ENCODE data around the gene HS6ST3.

The HS6ST3 gene

DNA sequence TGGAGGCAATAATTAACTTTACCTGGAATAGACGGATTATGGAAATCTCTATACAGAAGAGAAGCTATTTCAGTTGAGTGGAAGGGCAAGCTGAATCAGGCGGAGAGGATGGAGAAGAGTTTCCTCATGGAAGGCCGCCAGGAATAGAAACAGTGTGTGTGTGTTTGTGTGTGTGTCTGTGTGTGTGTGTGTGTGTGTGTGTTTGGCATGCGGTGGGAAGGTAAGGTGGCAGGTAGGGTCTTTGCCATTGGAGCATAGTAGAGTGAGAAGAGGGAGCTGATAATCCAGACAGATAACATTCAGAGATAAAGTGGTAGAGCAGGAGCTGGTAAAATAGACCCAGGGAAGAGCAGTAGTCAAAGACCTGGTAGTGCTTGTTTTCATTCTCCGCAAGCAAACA, 9.2 kb upstream of the HS6ST3 start:
- CTCF ChIA-PET: interaction anchor here (8.2 kb wide), 1 partner anchor 61 kb away, joined by 33 read pairs; no protein-coding TSS in a partner anchor
- TF ChIP-seq, protein P1, sequence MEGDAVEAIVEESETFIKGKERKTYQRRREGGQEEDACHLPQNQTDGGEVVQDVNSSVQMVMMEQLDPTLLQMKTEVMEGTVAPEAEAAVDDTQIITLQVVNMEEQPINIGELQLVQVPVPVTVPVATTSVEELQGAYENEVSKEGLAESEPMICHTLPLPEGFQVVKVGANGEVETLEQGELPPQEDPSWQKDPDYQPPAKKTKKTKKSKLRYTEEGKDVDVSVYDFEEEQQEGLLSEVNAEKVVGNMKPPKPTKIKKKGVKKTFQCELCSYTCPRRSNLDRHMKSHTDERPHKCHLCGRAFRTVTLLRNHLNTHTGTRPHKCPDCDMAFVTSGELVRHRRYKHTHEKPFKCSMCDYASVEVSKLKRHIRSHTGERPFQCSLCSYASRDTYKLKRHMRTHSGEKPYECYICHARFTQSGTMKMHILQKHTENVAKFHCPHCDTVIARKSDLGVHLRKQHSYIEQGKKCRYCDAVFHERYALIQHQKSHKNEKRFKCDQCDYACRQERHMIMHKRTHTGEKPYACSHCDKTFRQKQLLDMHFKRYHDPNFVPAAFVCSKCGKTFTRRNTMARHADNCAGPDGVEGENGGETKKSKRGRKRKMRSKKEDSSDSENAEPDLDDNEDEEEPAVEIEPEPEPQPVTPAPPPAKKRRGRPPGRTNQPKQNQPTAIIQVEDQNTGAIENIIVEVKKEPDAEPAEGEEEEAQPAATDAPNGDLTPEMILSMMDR (IDR thresholded peaks at IDR 0.05; ENCODE audit: control extremely low read depth, extremely low read depth, low read depth, missing control alignments): no peak
- no peak for DNase-seq (ENCODE audit: extremely low spot score)
- POLR2A ChIA-PET: no interaction called here

DNA sequence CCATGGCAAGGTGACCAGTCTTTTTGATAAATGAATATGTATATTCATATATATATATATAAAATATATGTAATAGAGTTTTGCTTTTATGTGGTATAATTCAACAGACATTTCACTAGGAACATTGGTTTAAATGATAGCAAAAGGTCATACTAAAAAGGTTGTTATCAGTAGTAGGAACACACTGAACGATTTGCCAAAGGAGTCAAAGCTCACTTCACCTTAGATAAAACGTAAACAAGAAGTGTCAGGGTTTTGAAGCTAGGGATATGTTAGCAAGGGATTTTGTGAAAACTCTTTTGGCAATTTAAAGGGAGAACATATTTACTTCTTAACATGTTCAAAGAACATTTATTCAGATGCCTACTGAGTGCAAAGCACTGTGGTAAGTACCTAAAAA, 8.0 kb upstream of the HS6ST3 start:
- DNase-seq (ENCODE audit: extremely low spot score): no peak
- ChIA-PET POLR2A (no interaction called here), CTCF (interaction anchor here (1.0 to 1.9 kb wide), 3 partner anchors 9 to 20 kb away, joined by 3 to 7 read pairs (median 4); no protein-coding TSS in a partner anchor)
- TF ChIP-seq, protein P1 (IDR thresholded peaks at IDR 0.05; ENCODE audit: control extremely low read depth, extremely low read depth, low read depth, missing control alignments): no peak

DNA sequence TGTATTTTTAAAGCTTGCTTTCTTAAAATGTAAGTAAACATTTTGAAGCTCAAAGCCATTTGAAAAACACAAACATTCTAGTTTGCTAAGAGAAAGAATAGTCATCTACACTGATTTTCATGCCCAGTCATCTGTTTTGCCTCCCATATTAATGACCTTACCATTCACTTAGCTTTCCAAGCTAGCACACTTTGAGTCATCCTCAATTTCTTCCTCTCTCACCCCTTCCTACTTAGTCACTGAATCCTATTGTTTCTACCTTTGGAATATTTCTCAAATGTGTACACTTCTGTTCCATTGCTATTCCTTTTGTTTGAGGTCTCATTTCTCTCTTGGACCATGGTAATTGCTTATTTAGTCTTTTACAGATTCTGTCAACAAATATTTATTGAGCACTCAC, 7.3 kb upstream of the HS6ST3 start:
- no peak for DNase-seq (ENCODE audit: extremely low spot score)
- TF ChIP-seq, protein P1 (IDR thresholded peaks at IDR 0.05; ENCODE audit: control extremely low read depth, extremely low read depth, low read depth, missing control alignments): no peak
- CTCF ChIA-PET: interaction anchor here (1.3 to 1.9 kb wide), 2 partner anchors 10 to 16 kb away, joined by 4 to 7 read pairs; no protein-coding TSS in a partner anchor
- POLR2A ChIA-PET: no interaction called here

DNA sequence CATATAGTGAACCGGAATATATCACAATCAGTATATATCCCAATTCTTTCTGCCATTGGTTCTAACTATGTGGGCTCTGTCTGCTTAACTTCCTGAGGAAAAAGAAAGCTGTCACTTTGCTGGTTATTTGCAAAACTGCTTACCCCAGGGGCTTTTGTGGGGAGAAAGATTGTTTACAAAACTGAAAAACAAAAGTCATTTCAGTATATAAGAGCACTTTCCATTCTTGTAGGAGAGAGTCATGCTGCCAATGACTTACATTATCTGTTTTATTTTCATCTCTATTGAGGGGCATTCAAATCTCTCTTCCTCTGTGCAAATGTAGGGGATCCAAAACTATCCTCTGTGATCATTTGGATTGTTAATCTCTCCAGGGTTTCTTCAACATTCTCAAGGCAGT, 3.2 kb upstream of the HS6ST3 start:
- ChIA-PET POLR2A (no interaction called here), CTCF (interaction anchor here (2.3 kb wide), 2 partner anchors 10 to 12 kb away, joined by 6 to 8 read pairs; no protein-coding TSS in a partner anchor)
- no peak for DNase-seq (ENCODE audit: extremely low spot score)
- TF ChIP-seq, protein P1 (IDR thresholded peaks at IDR 0.05; ENCODE audit: control extremely low read depth, extremely low read depth, low read depth, missing control alignments): no peak

DNA sequence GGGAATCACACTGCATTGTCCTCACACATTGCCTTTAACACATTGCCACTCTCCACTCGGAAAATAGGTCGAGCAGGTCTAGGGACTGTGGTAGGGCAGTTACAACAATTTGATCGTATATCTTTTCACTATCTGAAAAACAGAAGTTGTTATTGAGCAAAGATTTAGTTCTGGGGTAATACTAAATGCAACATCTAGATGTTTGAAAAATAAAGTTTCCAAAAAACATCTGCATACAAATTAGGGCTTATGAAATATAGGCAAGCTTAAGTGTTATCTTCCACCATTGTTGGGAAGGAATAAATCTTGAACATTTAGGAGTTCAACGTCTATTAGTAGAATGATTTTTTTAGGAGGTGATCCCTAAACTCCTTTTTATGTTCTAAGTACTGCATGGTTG, 768 bp upstream of the HS6ST3 start:
- TF ChIP-seq, protein P1 (IDR thresholded peaks at IDR 0.05; ENCODE audit: control extremely low read depth, extremely low read depth, low read depth, missing control alignments): no peak
- CTCF ChIA-PET: interaction anchor here (2.3 kb wide), 1 partner anchor 14 kb away, joined by 6 read pairs; no protein-coding TSS in a partner anchor
- DNase-seq (ENCODE audit: extremely low spot score): no peak
- POLR2A ChIA-PET: no interaction called here

DNA sequence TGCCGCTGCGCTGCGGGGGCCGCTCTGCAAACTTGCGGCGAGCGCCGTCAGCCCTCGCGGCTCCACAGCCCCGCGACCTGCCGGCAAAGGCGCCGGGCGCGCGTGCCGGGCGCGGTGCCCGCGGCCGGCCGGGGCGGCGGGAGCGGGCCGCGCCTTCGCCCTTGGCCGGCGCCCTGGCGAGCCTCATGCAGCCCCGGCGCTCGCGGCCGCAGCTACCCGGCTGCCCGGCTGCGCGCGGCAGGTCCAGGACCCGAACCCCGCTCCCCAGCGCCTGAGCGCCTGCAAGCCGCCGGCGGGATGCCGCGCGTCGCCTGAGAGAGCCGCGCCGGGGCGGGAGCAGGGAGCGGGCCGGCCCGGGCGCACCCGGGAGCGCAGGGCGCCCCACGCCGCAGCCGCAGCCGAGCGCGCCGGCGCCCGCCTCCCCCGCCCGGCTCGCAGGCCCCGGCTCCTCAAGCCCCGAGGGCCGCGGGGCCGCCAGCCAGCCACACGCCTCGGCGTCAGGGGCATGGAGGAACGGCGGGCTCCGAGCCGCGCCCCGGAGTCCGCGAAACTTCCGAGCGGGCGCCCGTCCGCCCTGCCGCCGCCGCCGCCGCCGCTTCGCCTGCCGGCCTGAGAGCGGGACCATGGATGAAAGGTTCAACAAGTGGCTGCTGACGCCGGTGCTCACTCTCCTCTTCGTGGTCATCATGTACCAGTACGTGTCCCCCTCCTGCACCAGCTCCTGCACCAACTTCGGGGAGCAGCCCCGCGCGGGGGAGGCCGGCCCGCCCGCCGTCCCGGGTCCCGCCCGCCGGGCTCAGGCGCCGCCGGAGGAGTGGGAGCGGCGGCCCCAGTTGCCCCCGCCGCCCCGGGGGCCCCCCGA, 564 bp downstream of the HS6ST3 start:
- TF ChIP-seq, protein P1 (IDR thresholded peaks at IDR 0.05; ENCODE audit: control extremely low read depth, extremely low read depth, low read depth, missing control alignments): no peak
- CTCF ChIA-PET: no interaction called here
- peak; percentile 44 for DNase-seq (ENCODE audit: extremely low spot score)
- POLR2A ChIA-PET: no interaction called here

Data from GM10248 (cell line).